C4-2B (cell line): ENCODE measurements around the gene NUP214.

ENCODE experiments used
- H3K27ac ChIP-seq: fragments of 450-650 bp; 2 replicates; pipeline ENCODE4 v1.5.1; 2017
- CTCF ChIP-seq: fragments of 450-650 bp; conservative IDR thresholded peaks from 2 replicates; pipeline ENCODE4 v1.5.1; 2017; ENCODE audit warnings: mild to moderate bottlenecking
- ZFX ChIP-seq: fragments of 450-650 bp; IDR thresholded peaks from 2 replicates; pipeline ENCODE4 v1.6.1; 2017

The NUP214 gene

GRCh38 chr9:131120620-131121228, 4.7 kb upstream of the NUP214 start:
- TF ChIP-seq CTCF (no peak), ZFX (no peak)
- no peak overlapping the region for H3K27ac ChIP-seq

- no peak overlapping the region for H3K27ac ChIP-seq
- TF ChIP-seq CTCF (no peak), ZFX (no peak)
These were observed 4.0 kb upstream of the NUP214 start for GRCh38 chr9:131121346-131121745.

DNA sequence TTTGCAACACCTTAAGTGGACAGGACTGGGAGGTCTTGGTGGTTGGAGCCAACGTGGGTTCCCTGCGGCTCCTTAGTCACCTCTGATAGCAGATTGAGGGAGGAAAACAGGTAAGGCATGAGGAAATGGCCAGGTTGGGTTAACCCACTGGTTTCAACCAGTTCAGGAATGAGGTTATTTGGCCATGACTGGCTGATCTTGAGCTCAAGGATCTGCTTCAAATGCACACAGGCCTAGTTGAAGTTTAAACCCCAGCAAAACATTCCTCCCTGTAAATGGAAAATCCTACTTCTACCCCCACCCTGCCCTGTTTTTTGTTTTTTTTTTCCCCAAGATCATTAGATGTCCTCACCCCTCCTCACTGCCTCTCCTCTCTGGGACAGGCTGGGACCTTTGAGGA, 3.2 kb upstream of the NUP214 start:
- TF ChIP-seq CTCF = no peak
- TF ChIP-seq ZFX = no peak
- no peak overlapping the region for H3K27ac ChIP-seq

DNA sequence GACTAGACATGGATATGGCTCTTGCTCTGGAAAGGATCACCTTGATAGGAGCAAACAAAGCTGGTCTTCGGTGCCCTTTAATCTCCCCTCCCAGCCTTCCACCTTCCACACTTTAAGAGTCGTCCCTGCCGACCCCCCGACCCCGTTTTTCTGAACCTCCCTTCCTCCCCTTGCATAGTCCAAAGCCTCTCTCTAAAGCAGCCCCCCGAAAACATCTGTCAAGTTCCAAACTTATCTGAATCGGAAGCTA, 423 bp upstream of the NUP214 start:
- no peak for TF ChIP-seq CTCF
- no peak for TF ChIP-seq ZFX

DNA sequence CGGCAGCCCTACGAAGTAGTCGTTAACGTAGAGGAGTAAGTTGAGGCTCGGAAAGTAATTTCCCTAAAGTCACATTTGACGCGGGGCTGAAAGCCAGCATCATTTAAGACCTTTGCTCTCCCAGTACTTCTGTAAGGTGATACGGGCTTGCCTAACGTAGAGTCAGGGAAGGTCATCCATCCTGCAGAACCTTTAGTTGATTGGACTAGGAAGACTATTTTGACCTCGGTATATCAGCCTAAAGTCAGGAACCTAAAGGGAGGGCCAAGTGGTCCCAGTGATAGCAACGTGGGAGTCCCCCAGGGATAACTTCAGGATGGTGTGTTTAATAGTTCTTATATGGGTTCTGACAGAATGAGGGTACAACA, 657 bp downstream of the NUP214 start:
- no peak for TF ChIP-seq ZFX

More for the DNA sequence above, 423 bp upstream of the NUP214 start:
- H3K27ac ChIP-seq = peak overlapping the region; percentile 88

DNA sequence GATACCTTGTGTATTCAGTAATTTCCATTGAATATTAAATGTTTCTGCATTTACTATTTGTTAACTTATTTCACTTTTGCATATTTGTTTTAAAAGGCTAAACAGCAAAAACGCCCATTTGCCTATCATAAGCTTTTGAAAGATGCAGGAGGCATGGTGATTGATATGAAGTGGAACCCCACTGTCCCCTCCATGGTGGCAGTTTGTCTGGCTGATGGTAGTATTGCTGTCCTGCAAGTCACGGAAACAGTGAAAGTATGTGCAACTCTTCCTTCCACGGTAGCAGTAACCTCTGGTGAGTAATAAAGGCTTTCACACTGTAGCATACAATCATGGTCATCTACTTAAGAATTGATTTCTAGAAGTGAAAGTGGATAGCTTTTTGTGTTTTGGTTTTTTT, 3.8 kb downstream of the NUP214 start:
- no peak overlapping the region for H3K27ac ChIP-seq

More for the DNA sequence above, 657 bp downstream of the NUP214 start:
- peak overlapping the region; percentile 88 for H3K27ac ChIP-seq

GRCh38 chr9:131138676-131139075, 13.3 kb downstream of the NUP214 start:
- TF ChIP-seq CTCF = no peak
- TF ChIP-seq ZFX = no peak
- no peak overlapping the region for H3K27ac ChIP-seq

More for the DNA sequence above, 3.8 kb downstream of the NUP214 start:
- TF ChIP-seq ZFX (no peak), CTCF (no peak)

GRCh38 chr9:131140112-131140511, 14.7 kb downstream of the NUP214 start:
- TF ChIP-seq ZFX = no peak
- no peak for TF ChIP-seq CTCF
- H3K27ac ChIP-seq = no peak overlapping the region
